Measurements from ENCODE around the gene CPED1. TPM values are rescaled to one million over a fixed set of nuclear protein-coding genes. Genes with fewer than 3 reads are reported as not detected.
A peak's percentile ranks its signal among the peaks of the same experiment; 100 is the strongest.
"Not testable (repeated sequence)": the region's sequence is repeated elsewhere in the genome, so short reads cannot be mapped to it uniquely, and the experiment has no call there.

CPED1 gene
- total and polyA plus RNA-seq, 11 donors = 3.6 to 51.2 (median 24.8) TPM

DNA sequence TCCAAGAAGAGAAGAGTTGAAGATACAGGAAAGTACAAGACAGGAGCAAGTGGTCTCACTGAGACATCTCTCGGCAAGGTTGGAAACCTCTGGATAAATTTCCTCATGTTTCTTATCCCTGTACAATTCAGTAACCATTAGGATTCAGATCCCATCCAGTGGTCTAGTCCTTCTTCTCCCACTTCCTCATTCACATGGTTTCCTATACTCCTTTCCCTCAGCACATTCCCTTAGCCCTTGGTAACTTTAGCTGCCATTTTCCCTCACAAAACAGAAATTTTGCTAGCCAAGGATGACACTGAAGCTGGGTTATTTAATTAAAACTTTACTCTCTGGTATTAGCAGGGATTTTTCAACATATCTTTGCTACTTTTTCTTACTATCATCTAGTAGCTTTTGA, 82.6 kb downstream of the CPED1 start:
- Histone ChIP-seq H3K4me1 (peaks cover 0 to 16% (median 4%) of the 10 kb centered on the region in 12 donors), H3K9me3 (no peaks in the 10 kb centered on the region), H3K27me3 (no peaks in the 10 kb centered on the region), H3K36me3 (peaks cover 0 to 7% (median 0%) of the 10 kb centered on the region in 9 donors), H3K27ac (peak overlapping the region in 2 of 12 donors; percentile 12 to 74), H3K4me3 (no peak overlapping the region)
- WGBS, 4 donors = 92 to 100% (median 95%) methylated on average over 1 of the region's 1 CpG
- intact Hi-C loops (cut with DNase I) = loop anchor here in 2 of 10 donors (5.0 to 10.0 kb wide), 2 partner anchors 44 to 216 kb away; partner anchors contain the start of gene TSPAN12 (in 1 of the 2)
- no peak for ATAC-seq
- TF ChIP-seq, protein P1, sequence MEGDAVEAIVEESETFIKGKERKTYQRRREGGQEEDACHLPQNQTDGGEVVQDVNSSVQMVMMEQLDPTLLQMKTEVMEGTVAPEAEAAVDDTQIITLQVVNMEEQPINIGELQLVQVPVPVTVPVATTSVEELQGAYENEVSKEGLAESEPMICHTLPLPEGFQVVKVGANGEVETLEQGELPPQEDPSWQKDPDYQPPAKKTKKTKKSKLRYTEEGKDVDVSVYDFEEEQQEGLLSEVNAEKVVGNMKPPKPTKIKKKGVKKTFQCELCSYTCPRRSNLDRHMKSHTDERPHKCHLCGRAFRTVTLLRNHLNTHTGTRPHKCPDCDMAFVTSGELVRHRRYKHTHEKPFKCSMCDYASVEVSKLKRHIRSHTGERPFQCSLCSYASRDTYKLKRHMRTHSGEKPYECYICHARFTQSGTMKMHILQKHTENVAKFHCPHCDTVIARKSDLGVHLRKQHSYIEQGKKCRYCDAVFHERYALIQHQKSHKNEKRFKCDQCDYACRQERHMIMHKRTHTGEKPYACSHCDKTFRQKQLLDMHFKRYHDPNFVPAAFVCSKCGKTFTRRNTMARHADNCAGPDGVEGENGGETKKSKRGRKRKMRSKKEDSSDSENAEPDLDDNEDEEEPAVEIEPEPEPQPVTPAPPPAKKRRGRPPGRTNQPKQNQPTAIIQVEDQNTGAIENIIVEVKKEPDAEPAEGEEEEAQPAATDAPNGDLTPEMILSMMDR (IDR thresholded peaks at IDR 0.05) = no peak
- no peak for TF ChIP-seq POLR2A (IDR thresholded peaks at IDR 0.05)
- no peak for DNase-seq

DNA sequence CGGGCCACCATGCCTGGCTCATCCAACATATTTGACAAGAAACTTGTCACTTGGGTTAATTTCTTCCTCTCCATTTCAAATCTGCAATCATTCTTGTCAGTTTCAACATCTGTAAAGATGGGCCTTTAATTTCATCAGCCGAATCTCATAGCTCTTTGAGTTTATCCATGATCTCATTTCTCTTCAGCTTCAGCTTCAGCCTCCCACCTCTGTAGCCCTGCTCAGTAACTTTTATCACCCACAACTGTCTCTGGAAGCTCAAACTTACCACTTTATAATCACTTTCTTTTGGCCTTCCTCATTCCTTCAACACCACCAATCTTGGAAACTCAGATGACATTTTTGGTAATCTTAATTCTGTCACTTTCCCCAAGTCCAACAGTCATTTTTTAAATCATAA, 83.2 kb downstream of the CPED1 start:
- intact Hi-C loops (cut with DNase I) = loop anchor here in 2 of 10 donors (5.0 to 10.0 kb wide), 2 partner anchors 44 to 217 kb away; partner anchors contain the start of gene TSPAN12 (in 1 of the 2)
- peaks cover 0 to 22% (median 7%) of the 10 kb centered on the region in 12 donors for H3K4me1 ChIP-seq

DNA sequence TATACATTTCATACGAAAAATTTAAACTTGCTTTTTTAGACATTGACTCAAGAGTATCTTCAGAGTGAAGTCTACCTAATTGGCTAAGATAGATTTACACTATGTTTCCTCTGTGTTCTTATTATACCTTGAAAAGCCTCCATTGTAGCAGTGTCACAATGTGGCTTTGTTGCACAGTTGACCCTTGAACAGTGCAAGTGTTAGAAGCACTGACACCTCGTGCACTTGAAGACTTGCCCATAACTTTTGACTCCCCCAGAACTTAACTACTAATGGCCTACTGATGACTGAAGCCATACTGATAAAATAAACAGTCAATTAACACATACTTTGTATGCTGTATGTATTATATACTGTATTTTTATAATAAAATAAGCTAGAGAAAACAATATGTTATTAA, 84.3 kb downstream of the CPED1 start:
- intact Hi-C loops (cut with DNase I) = loop anchor here in 2 of 10 donors (5.0 to 10.0 kb wide), 2 partner anchors 46 to 218 kb away; partner anchors contain the start of gene TSPAN12 (in 1 of the 2)
- no peaks in the 10 kb centered on the region for H3K36me3 ChIP-seq
- ATAC-seq (no peak), DNase-seq (no peak)
- 72 to 85% (median 83%) methylated on average over 2 of the region's 2 CpGs for WGBS, 4 donors
- no peaks in the 10 kb centered on the region for H3K27me3 ChIP-seq
- no peak overlapping the region for H3K4me3 ChIP-seq
- no peak overlapping the region for H3K27ac ChIP-seq
- H3K4me1 ChIP-seq = peaks cover 0 to 25% (median 10%) of the 10 kb centered on the region in 12 donors
- no peaks in the 10 kb centered on the region for H3K9me3 ChIP-seq
- no peak for TF ChIP-seq POLR2A (IDR thresholded peaks at IDR 0.05)
- TF ChIP-seq, protein P1 (IDR thresholded peaks at IDR 0.05) = no peak

More for the DNA sequence above, 83.2 kb downstream of the CPED1 start:
- TF ChIP-seq, protein P1 (IDR thresholded peaks at IDR 0.05) = no peak
- TF ChIP-seq POLR2A (IDR thresholded peaks at IDR 0.05) = no peak
- peak overlapping the region in 1 of 12 donors; percentile 74 for H3K27ac ChIP-seq
- no peaks in the 10 kb centered on the region for H3K9me3 ChIP-seq
- H3K36me3 ChIP-seq = peaks cover 0 to 2% (median 0%) of the 10 kb centered on the region in 9 donors
- DNase-seq (no peak), ATAC-seq (no peak)
- no peak overlapping the region for H3K4me3 ChIP-seq
- 69 to 98% (median 83%) methylated on average over 2 of the region's 2 CpGs for WGBS, 4 donors
- H3K27me3 ChIP-seq = no peaks in the 10 kb centered on the region

DNA sequence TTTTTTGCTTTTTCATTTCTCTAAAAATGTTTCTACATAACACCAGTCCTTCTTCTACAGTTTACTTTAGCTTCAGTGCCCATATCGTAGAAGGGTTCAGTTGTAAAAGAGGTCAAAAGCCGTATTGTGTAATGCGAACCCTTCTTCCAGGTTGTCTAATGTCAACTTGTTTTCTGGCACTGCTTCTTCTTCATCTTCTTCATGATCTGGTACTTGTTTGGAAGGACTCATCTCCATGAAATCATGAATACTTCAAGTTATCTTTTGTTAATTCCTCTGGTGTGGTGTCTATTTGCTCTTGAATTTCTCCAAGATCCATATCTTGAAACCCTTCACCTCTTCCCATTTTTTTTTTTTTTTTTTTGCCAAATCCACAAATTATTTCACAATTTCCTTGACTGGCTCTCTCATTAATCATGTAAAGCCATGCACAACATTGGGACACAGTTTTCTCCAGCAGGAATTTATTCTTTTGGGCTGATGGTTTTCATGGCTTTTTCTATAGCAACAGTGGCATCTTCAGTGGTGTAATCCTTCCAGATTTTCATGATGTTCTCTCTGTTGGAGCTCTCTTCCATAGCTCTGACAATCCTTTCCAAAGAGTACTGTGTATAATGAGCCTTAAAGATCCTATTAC, 85.1 kb downstream of the CPED1 start:
- DNase-seq (no peak), ATAC-seq (no peak)
- no peak overlapping the region for H3K27ac ChIP-seq
- H3K36me3 ChIP-seq = no peaks in the 10 kb centered on the region
- TF ChIP-seq, protein P1 (IDR thresholded peaks at IDR 0.05) = no peak
- no peak for TF ChIP-seq POLR2A (IDR thresholded peaks at IDR 0.05)
- 78 to 99% (median 89%) methylated on average over 3 of the region's 3 CpGs for WGBS, 4 donors
- no peak overlapping the region for H3K4me3 ChIP-seq
- H3K4me1 ChIP-seq = peaks cover 0 to 25% (median 10%) of the 10 kb centered on the region in 12 donors
- no peaks in the 10 kb centered on the region for H3K27me3 ChIP-seq
- no peaks in the 10 kb centered on the region for H3K9me3 ChIP-seq
- intact Hi-C loops (cut with DNase I) = loop anchor here in 2 of 10 donors (5.0 to 10.0 kb wide), 2 partner anchors 46 to 219 kb away; partner anchors contain the start of gene TSPAN12 (in 1 of the 2)

DNA sequence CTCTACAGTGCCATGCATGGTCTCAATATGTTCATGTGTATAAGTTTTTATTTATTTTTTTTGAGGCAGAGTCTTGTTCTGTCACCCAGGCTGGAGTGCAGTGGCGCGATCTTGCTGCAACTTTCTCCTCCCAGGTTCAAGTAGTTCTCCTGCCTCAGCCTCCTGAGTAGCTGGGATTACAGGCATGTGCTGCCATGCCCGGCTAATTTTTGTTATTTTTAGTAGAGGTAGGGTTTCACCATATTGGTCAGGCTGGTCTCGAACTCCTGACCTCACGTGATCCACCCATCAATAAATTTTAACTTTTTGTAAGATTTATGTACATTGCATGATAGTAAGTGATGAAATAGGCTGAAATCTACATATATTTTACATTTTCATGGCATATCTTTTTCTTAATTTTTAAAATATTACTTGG, 86.9 kb downstream of the CPED1 start:
- not testable (repeated sequence) for H3K4me3 ChIP-seq, H3K27me3 ChIP-seq, H3K36me3 ChIP-seq, DNase-seq, H3K9me3 ChIP-seq, H3K27ac ChIP-seq, ATAC-seq
- intact Hi-C loops (cut with DNase I) = loop anchor here in 2 of 10 donors (5.0 to 10.0 kb wide), 2 partner anchors 53 to 221 kb away; partner anchors contain the start of gene TSPAN12 (in 1 of the 2)
- 79 to 99% (median 95%) methylated on average over 5 of the region's 5 CpGs for WGBS, 4 donors
- peaks cover 0 to 25% (median 2%) of the 10 kb centered on the region in 12 donors for H3K4me1 ChIP-seq
